ENCODE results near the gene DUSP21. TPM values are rescaled to one million over a fixed set of nuclear protein-coding genes. Genes with fewer than 3 reads are reported as not detected.

The DUSP21 gene
- total RNA-seq, 4 donors from 2014 or later, result not detected

- Histone ChIP-seq H3K36me3 (no peaks in the 10 kb centered on the region), H3K9me3 (no peaks in the 10 kb centered on the region), H3K27ac (no peak overlapping the region), H3K4me3 (no peak overlapping the region), H3K4me1 (no peaks in the 10 kb centered on the region), H3K27me3 (no peaks in the 10 kb centered on the region)
- DNase-seq, result no peak
- no peak for TF ChIP-seq CTCF (IDR thresholded peaks at IDR 0.05)
- no peak for TF ChIP-seq POLR2A (IDR thresholded peaks at IDR 0.05)
Observed at GRCh38 chrX:44891642-44892041, 47.8 kb downstream of the DUSP21 start.

Other genes starting within 250 kb of the DUSP21 start
- 10 to 100 TPM; 40.4 to 83.2 (median 73.7) TPM for gene KDM6A, start 29.2 kb downstream of the DUSP21 start, total RNA-seq